GM18526 (cell line): ENCODE data around the gene LY6G5C.

Experiments
- POLR2A ChIP-seq: IDR thresholded peaks from 3 replicates; pipeline ENCODE4 v1.6.1; 2011; ENCODE audit not compliant: insufficient read length; ENCODE audit errors: extremely low read depth

LY6G5C gene

DNA sequence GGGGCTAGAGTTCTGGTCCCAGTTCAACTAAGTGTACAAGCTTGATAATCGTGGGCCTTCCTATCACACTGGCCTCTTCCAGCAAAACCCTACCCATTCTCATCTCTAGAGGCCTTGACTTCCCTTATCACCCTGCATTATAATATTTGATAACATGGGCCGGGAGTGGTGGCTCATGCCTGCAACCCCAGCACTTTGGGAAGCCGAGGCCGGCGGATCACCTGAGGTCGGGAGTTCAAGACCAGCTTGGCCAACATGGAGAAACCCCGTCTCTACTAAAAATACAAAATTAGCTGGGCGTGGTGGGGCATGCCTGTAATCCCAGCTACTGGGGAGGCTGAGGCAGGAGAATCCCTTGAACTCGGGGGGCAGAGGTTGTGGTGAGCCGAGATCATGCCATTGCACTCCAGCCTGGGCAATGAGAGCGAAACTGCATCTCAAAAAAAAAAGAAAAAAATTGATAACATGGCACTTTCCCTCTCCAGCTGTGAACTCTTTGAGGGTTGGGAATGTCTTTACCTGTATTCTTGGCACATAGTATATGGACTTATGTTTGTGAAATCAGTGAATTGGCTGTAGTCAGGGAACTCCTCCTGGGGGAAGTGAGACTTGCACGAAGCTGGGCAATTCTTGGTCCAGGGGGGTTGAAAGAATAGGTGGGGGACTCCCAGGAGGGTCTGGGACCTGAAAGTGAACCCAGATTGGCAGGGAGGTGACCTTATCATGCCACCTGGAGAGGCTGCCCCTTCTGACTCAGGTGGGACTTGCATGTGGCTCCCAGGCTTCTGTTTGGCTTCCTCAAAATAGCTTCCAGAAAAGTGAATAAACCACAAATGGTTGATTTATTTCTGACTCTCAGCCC, 19.4 kb downstream of the LY6G5C start:
- no peak for TF ChIP-seq POLR2A

- TF ChIP-seq POLR2A = peak; percentile 89
Measured at GRCh38 chr6:31660381-31661261, 20.2 kb downstream of the LY6G5C start, which contains the start of gene C6orf47. Gene C6orf47 (minus strand): TSS chr6:31660778. CDS start chr6:31659947, 831 bp downstream.

- TF ChIP-seq POLR2A = no peak
Measured at GRCh38 chr6:31659649-31660380, 21.1 kb downstream of the LY6G5C start.

GRCh38 chr6:31658983-31659648, 21.8 kb downstream of the LY6G5C start:
- TF ChIP-seq POLR2A = no peak

GRCh38 chr6:31658158-31658688, 22.6 kb downstream of the LY6G5C start:
- TF ChIP-seq POLR2A = no peak

- no peak for TF ChIP-seq POLR2A
Measured at GRCh38 chr6:31657406-31658157, 23.3 kb downstream of the LY6G5C start.

DNA sequence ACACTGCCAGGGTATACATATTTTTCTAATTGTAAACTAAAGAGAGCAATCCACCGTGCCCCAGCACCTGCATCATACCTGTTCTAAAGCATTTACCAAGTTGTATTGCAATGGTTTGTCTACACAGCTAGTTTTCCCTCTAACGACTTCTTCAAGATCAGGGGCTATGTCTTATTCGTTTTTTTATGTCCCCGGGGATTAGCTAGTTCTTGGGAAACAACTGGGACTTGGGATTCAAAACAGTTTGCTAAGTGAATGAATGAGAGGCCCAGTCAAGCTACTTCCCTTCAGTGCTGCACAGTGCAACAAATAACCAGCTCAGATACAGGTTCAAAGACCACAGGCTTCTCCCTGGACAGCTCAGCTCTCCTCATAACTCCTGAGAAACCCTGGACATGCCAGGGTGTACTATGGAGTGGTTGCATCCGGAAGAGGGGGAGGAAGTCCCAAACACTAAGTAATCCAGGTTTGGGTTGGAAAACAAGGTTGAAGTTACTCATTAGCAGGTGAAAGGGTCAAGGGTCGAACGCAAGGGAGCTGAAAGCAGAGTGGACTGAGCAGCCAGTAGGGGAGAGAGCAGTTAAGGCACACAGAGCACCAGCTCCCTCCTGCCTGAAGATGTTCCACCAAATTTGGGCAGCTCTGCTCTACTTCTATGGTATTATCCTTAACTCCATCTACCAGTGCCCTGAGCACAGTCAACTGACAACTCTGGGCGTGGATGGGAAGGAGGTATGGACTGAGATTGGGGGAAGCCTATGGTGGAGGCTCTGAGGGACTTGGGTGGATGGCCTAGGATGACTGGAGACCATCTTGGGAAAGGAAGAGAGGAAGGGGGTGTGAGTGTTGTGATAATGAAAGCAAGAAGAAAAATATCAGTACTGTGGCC, 25.3 kb downstream of the LY6G5C start, which contains the start of gene APOM:
Gene APOM, plus strand, starts transcription at position 546 of the 889 bp plus-strand sequence. Its CDS starts 73 bp downstream, at position 619.
- no peak for TF ChIP-seq POLR2A

GRCh38 chr6:31654574-31655348, 26.1 kb downstream of the LY6G5C start:
- no peak for TF ChIP-seq POLR2A

GRCh38 chr6:31652925-31653724, 27.7 kb downstream of the LY6G5C start:
- peak; percentile 19 for TF ChIP-seq POLR2A

GRCh38 chr6:31651602-31652191, 29.2 kb downstream of the LY6G5C start:
- no peak for TF ChIP-seq POLR2A

GRCh38 chr6:31645325-31645724, 35.5 kb downstream of the LY6G5C start:
- no peak for TF ChIP-seq POLR2A
